GM11168 (cell line): Measurements from ENCODE around the gene MIA.
"Not testable (repeated sequence)": the region's sequence is repeated elsewhere in the genome, so short reads cannot be mapped to it uniquely, and the experiment has no call there.

Source experiments
- in situ Hi-C: fragments of 300-500 bp; cut with MboI; formaldehyde crosslinking; loops from one replicate; pipeline ENCODE4 v1.12.0; 2022; ENCODE audit warnings: low sequenced_read_pairs; ENCODE audit not compliant: unreplicated experiment

MIA gene

GRCh38 chr19:40750058-40750873, 25.1 kb upstream of the MIA start, which contains the start of gene ACTMAP:
TSS of gene ACTMAP (minus strand) at chr19:40750477. CDS start at chr19:40749803, 674 bp downstream.
- in situ Hi-C loops, result no loop called here

- in situ Hi-C loops, result no loop called here
These were observed 24.3 kb upstream of the MIA start, which contains the start of gene SNRPA for GRCh38 chr19:40750874-40751537. TSS of gene SNRPA (plus strand) at chr19:40751203. CDS start at chr19:40751409, 206 bp downstream.

GRCh38 chr19:40752257-40752781, 23.0 kb upstream of the MIA start:
- in situ Hi-C loops, result no loop called here

- in situ Hi-C loops, result no loop called here
These were observed 20.6 kb upstream of the MIA start for GRCh38 chr19:40754611-40755247.

GRCh38 chr19:40755248-40755624, 20.1 kb upstream of the MIA start:
- in situ Hi-C loops, result no loop called here

- in situ Hi-C loops, result no loop called here
These were observed 19.5 kb upstream of the MIA start for GRCh38 chr19:40755791-40756190.

GRCh38 chr19:40756502-40757110, 18.7 kb upstream of the MIA start:
- in situ Hi-C loops, result no loop called here

- in situ Hi-C loops, result no loop called here
These were observed 16.8 kb upstream of the MIA start for GRCh38 chr19:40758491-40758890.

- in situ Hi-C loops, result no loop called here
These were observed 16.0 kb upstream of the MIA start for GRCh38 chr19:40759352-40759751.

GRCh38 chr19:40762754-40763470, 12.4 kb upstream of the MIA start:
- in situ Hi-C loops, result no loop called here

- in situ Hi-C loops, result no loop called here
These were observed 11.8 kb upstream of the MIA start for GRCh38 chr19:40763526-40763925.

- in situ Hi-C loops, result no loop called here
These were observed 11.4 kb upstream of the MIA start for GRCh38 chr19:40763963-40764362.

- in situ Hi-C loops, result not testable (repeated sequence)
These were observed 8.9 kb upstream of the MIA start for GRCh38 chr19:40766385-40766784.

- in situ Hi-C loops, result no loop called here
These were observed 6.5 kb upstream of the MIA start for GRCh38 chr19:40768869-40769268.

- in situ Hi-C loops, result not testable (repeated sequence)
These were observed 4.0 kb upstream of the MIA start for GRCh38 chr19:40771101-40771862.

GRCh38 chr19:40775632-40776022, 306 bp downstream of the MIA start:
- in situ Hi-C loops, result no loop called here

- in situ Hi-C loops, result no loop called here
These were observed 1.0 kb downstream of the MIA start for GRCh38 chr19:40776364-40776763.

- in situ Hi-C loops, result no loop called here
These were observed 1.8 kb downstream of the MIA start for GRCh38 chr19:40776932-40777644.

GRCh38 chr19:40777645-40777936, 2.3 kb downstream of the MIA start:
- in situ Hi-C loops, result no loop called here
